Gastroesophageal sphincter (tissue), 4 donors: ENCODE measurements around the gene TTC21A. TPM values are rescaled to one million over a fixed set of nuclear protein-coding genes. Genes with fewer than 3 reads are reported as not detected.

Experiments used
- ATAC-seq: fragments of 150-250 bp; one replicate; pipeline ENCODE4 v1.9.1; 2016; ENCODE audit warnings: mild to moderate bottlenecking, moderate library complexity
- H3K27ac ChIP-seq, 4 donors: fragments of 200-600 bp; sonication (generic) in 3 of 4; 1 replicate in 3 of 4; 2 replicates in 1 of 4; pipeline ENCODE4 v1.5.1; 2016 to 2019
- H3K27me3 ChIP-seq: fragments of 200-600 bp; sonication (generic); one replicate; pipeline ENCODE4 v1.5.1; 2019
- H3K36me3 ChIP-seq, 2 donors: fragments of 200-600 bp; sonication (generic); one replicate each; pipeline ENCODE4 v1.5.1; 2019; ENCODE audit warnings: control low read depth in 1 of 2
- H3K4me1 ChIP-seq, 3 donors: fragments of 200-600 bp; sonication (generic); 1 replicate in 2 of 3; 2 replicates in 1 of 3; pipeline ENCODE4 v1.5.1; 2016 to 2019; ENCODE audit warnings: control low read depth in 2 of 3
- H3K4me3 ChIP-seq, 2 donors: fragments of 200-600 bp; sonication (generic); one replicate each; pipeline ENCODE4 v1.5.1; 2019; ENCODE audit warnings: mild to moderate bottlenecking in 1 of 2, moderate library complexity in 1 of 2
- H3K9me3 ChIP-seq, 3 donors: fragments of 200-600 bp; sonication (generic); one replicate each; pipeline ENCODE4 v1.5.1; 2017 to 2019; ENCODE audit warnings: control low read depth in 2 of 3
- CTCF ChIP-seq, 4 experiments: fragments of 200-600 bp in 2 of 4; fragments of 450-650 bp in 2 of 4; sonication (generic) in 1 of 4; IDR thresholded peaks; one replicate each; pipeline ENCODE4 v1.5.1; 2017 to 2019; ENCODE audit warnings: antibody characterized with exemption in 4 of 4, mild to moderate bottlenecking in 2 of 4, moderate library complexity in 2 of 4
- EP300 ChIP-seq: sonication (generic); formaldehyde crosslinking; IDR thresholded peaks from one replicate; pipeline ENCODE4 v1.6.1; 2017; ENCODE audit warnings: antibody characterized with exemption, mild to moderate bottlenecking
- POLR2A ChIP-seq, 2 donors: fragments of 450-650 bp; IDR thresholded peaks; one replicate each; pipeline ENCODE4 v1.6.1; 2017; ENCODE audit warnings: antibody characterized with exemption in 2 of 2, mild to moderate bottlenecking in 2 of 2, moderate library complexity in 1 of 2
- POLR2AphosphoS5 ChIP-seq: sonication (generic); formaldehyde crosslinking; IDR thresholded peaks from one replicate; pipeline ENCODE4 v1.6.1; 2017; ENCODE audit warnings: antibody characterized with exemption
- WGBS, 2 donors: methylation state at CpG; one replicate each; pipeline ENCODE4 v1.1.5; 2018; ENCODE audit warnings: low coverage in 1 of 2; 5-methylcytosine and 5-hydroxymethylcytosine counted together
- total RNA-seq, 4 donors: library from RNA; depleted of rRNA; stranded (reverse); fragments of >200 nt; gene quantifications; one replicate each; pipeline ENCODE4 v1.1.0, GENCODE V29; 2016

Gene TTC21A
- total RNA-seq, 4 donors from 2014 or later: 0.54 to 8.5 (median 5.0) TPM

GRCh38 chr3:39104961-39105686 is 2.4 kb upstream of the TTC21A start:
- 83 to 84% methylated on average over 2 to 6 of the region's 7 CpGs for WGBS, 2 donors
- H3K4me1 ChIP-seq: peaks cover 0 to 72% (median 26%) of the 10 kb centered on the region in 3 donors
- H3K27ac ChIP-seq: peak overlapping the region in 3 of 4 donors; percentile 5 to 96 (median 10)
- no peak overlapping the region for H3K4me3 ChIP-seq
- no peaks in the 10 kb centered on the region for H3K27me3 ChIP-seq
- H3K36me3 ChIP-seq: peaks cover 0 to 23% of the 10 kb centered on the region in 2 donors
- TF ChIP-seq POLR2A (IDR thresholded peaks at IDR 0.05): no peak
- TF ChIP-seq EP300: no peak
- TF ChIP-seq POLR2AphosphoS5: no peak
- no peak for TF ChIP-seq CTCF (IDR thresholded peaks at IDR 0.05)
- no peak for ATAC-seq
- H3K9me3 ChIP-seq: no peaks in the 10 kb centered on the region

GRCh38 chr3:39105687-39106063 is 1.8 kb upstream of the TTC21A start:
- peaks cover 0 to 23% of the 10 kb centered on the region in 2 donors for H3K36me3 ChIP-seq
- no peaks in the 10 kb centered on the region for H3K9me3 ChIP-seq
- H3K27me3 ChIP-seq: no peaks in the 10 kb centered on the region
- peak overlapping the region in 1 of 2 donors; percentile 99 for H3K4me3 ChIP-seq
- H3K4me1 ChIP-seq: peaks cover 0 to 72% (median 26%) of the 10 kb centered on the region in 3 donors
- TF ChIP-seq CTCF (IDR thresholded peaks at IDR 0.05) (no peak), EP300 (no peak), POLR2A (IDR thresholded peaks at IDR 0.05) (no peak), POLR2AphosphoS5 (no peak)
- peak overlapping the region in 2 of 4 donors; percentile 5 to 96 for H3K27ac ChIP-seq
- ATAC-seq: no peak
- WGBS, 2 donors: 62 to 64% methylated on average over 2 to 3 of the region's 3 CpGs

GRCh38 chr3:39106281-39106811 is 1.1 kb upstream of the TTC21A start:
- 5 to 18% methylated on average over 4 to 14 of the region's 16 CpGs for WGBS, 2 donors
- no peak for ATAC-seq
- Histone ChIP-seq H3K27ac (peak overlapping the region; percentile 82 to 99 (median 98)), H3K4me1 (peaks cover 0 to 68% (median 26%) of the 10 kb centered on the region in 3 donors), H3K27me3 (no peaks in the 10 kb centered on the region), H3K36me3 (peaks cover 0 to 26% of the 10 kb centered on the region in 2 donors), H3K9me3 (no peaks in the 10 kb centered on the region), H3K4me3 (peak overlapping the region; percentile 53 to 99)
- no peak for TF ChIP-seq CTCF (IDR thresholded peaks at IDR 0.05)

GRCh38 chr3:39106851-39107387 is 561 bp upstream of the TTC21A start:
- ATAC-seq: peak; percentile 67
- Histone ChIP-seq H3K4me1 (peaks cover 0 to 63% (median 26%) of the 10 kb centered on the region in 3 donors), H3K4me3 (peak overlapping the region; percentile 53 to 99), H3K9me3 (no peaks in the 10 kb centered on the region), H3K27ac (peak overlapping the region; percentile 82 to 99 (median 98)), H3K27me3 (no peaks in the 10 kb centered on the region), H3K36me3 (peaks cover 0 to 29% of the 10 kb centered on the region in 2 donors)
- WGBS, 2 donors: 0% methylated on average over 4 to 15 of the region's 55 CpGs
- peak in 1 of 4 experiments; percentile 13 for TF ChIP-seq CTCF (IDR thresholded peaks at IDR 0.05)
- TF ChIP-seq POLR2AphosphoS5: no peak
- no peak for TF ChIP-seq EP300
